Stomach smooth muscle (tissue), 2 donors: ENCODE data around the gene HYCC1.
"Not testable (repeated sequence)": the region's sequence is repeated elsewhere in the genome, so short reads cannot be mapped to it uniquely, and the experiment has no call there.

Source experiments
- H3K27ac ChIP-seq: one replicate; pipeline ENCODE4 v1.7.0; 2013; ENCODE audit warnings: mild to moderate bottlenecking, low read length, inconsistent platforms
- H3K27me3 ChIP-seq, 2 donors: one replicate each; pipeline ENCODE4 v1.7.0; 2013; ENCODE audit warnings: low read length in 2 of 2; ENCODE audit not compliant: insufficient read depth in 2 of 2, control insufficient read depth in 1 of 2
- H3K36me3 ChIP-seq, 2 donors: one replicate each; pipeline ENCODE4 v1.7.0; 2013; ENCODE audit warnings: low read length in 2 of 2; ENCODE audit not compliant: control insufficient read depth in 2 of 2, insufficient read depth in 2 of 2
- H3K4me1 ChIP-seq: one replicate; pipeline ENCODE4 v1.7.0; 2013; ENCODE audit warnings: low read length; ENCODE audit not compliant: control insufficient read depth, insufficient read depth
- H3K4me3 ChIP-seq, 2 donors: one replicate each; pipeline ENCODE4 v1.7.0; 2013; ENCODE audit warnings: low read length in 2 of 2
- H3K9ac ChIP-seq, 2 donors: one replicate each; pipeline ENCODE4 v1.7.0; 2013; ENCODE audit warnings: low read length in 2 of 2, mild to moderate bottlenecking in 1 of 2
- H3K9me3 ChIP-seq, 2 donors: one replicate each; pipeline ENCODE4 v1.7.0; 2013; ENCODE audit warnings: low read length in 2 of 2; ENCODE audit not compliant: control insufficient read depth in 2 of 2
- donor health status: healthy.
- donor health status: Pancreatic carcinoma.

The HYCC1 gene

GRCh38 chr7:23035542-23036371 is 21.8 kb upstream of the HYCC1 start:
- not testable (repeated sequence) for H3K27me3 ChIP-seq, H3K9me3 ChIP-seq, H3K4me1 ChIP-seq, H3K9ac ChIP-seq, H3K27ac ChIP-seq, H3K4me3 ChIP-seq, H3K36me3 ChIP-seq

- Histone ChIP-seq H3K4me1 (no peaks in the 10 kb centered on the region), H3K4me3 (no peak overlapping the region), H3K27me3 (no peaks in the 10 kb centered on the region), H3K36me3 (no peaks in the 10 kb centered on the region), H3K27ac (no peak overlapping the region), H3K9me3 (no peaks in the 10 kb centered on the region), H3K9ac (no peak overlapping the region)
These were observed 13.3 kb upstream of the HYCC1 start for GRCh38 chr7:23027261-23027660.

- H3K4me1 ChIP-seq = no peaks in the 10 kb centered on the region
- H3K4me3 ChIP-seq = no peak overlapping the region
- no peaks in the 10 kb centered on the region for H3K36me3 ChIP-seq
- H3K9me3 ChIP-seq = no peaks in the 10 kb centered on the region
- H3K9ac ChIP-seq = no peak overlapping the region
- H3K27me3 ChIP-seq = no peaks in the 10 kb centered on the region
- no peak overlapping the region for H3K27ac ChIP-seq
These were observed 12.2 kb upstream of the HYCC1 start for GRCh38 chr7:23026164-23026563.

DNA sequence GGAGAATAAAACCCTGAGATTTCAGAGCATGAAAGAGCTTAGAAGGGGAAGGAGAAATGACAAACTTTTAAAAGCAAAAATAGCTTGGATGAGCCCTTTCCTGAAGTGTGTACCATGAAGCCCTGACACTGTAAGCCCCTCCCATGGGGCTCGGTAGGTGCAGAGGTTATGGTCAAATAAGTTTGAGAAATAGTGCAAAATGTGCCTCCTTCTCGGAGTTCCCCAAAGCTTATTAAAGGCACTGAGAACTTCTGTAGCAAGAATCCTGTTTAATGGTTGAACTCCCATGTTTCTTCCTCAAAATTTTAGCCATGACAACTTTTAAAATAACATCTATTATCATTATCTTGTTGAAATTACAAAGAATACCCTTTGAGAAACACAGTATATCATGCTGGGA is 10.5 kb upstream of the HYCC1 start:
- Histone ChIP-seq H3K9me3 (no peaks in the 10 kb centered on the region), H3K4me3 (no peak overlapping the region), H3K27ac (no peak overlapping the region), H3K36me3 (no peaks in the 10 kb centered on the region), H3K27me3 (no peaks in the 10 kb centered on the region), H3K9ac (no peak overlapping the region), H3K4me1 (peaks cover 4% of the 10 kb centered on the region)

DNA sequence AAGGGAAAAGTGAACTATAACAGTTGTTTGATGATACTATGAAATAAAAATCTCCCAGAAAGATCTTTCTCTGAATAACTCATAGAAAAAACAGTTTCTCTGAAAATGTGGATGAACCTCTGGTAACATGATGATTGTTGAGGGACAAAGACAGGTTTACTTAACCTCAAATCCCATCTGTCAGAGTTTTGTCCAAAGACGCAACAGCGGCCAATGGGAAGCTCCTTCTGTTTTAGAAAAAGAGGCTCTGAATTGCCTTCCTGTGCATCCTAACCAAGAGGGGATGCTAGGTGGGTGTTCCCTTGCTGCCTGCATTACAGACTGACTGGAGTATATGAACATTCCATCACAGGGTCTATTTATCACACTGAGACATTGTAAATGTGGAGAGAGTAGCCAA is 8.9 kb upstream of the HYCC1 start:
- Histone ChIP-seq H3K4me1 (peaks cover 4% of the 10 kb centered on the region), H3K27ac (no peak overlapping the region), H3K36me3 (no peaks in the 10 kb centered on the region), H3K27me3 (no peaks in the 10 kb centered on the region), H3K9me3 (no peaks in the 10 kb centered on the region), H3K9ac (no peak overlapping the region), H3K4me3 (no peak overlapping the region)

DNA sequence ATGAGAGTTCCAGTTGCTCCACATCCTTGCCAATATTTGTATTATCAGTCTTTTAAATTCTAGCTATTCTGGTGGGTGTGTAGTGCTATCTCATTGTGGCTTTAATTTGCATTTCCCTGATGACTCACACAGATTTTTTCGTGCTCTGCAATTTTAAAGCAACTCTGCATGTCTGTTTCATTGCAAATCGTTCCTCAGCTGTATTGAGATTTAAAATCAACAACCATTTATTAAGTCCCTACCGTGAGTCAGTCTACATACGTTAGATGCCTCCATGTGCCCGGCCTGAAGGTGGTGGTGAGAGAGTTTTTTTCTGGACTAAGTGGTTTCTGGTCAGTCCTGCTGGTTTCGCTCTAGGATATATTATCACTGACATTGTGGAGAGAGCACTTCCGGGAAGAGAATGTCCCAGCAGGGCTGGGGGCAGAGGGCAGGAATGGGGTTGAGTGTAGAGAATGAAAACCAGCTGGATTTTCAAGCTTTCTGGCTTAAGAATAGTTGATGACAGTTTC is 8.4 kb upstream of the HYCC1 start:
- no peak overlapping the region for H3K9ac ChIP-seq
- no peaks in the 10 kb centered on the region for H3K27me3 ChIP-seq
- no peaks in the 10 kb centered on the region for H3K36me3 ChIP-seq
- H3K4me3 ChIP-seq = no peak overlapping the region
- no peaks in the 10 kb centered on the region for H3K9me3 ChIP-seq
- peaks cover 4% of the 10 kb centered on the region for H3K4me1 ChIP-seq
- no peak overlapping the region for H3K27ac ChIP-seq

- Histone ChIP-seq H3K36me3 (no peaks in the 10 kb centered on the region), H3K27ac (no peak overlapping the region), H3K4me1 (peaks cover 4% of the 10 kb centered on the region), H3K27me3 (no peaks in the 10 kb centered on the region), H3K9me3 (no peaks in the 10 kb centered on the region), H3K9ac (no peak overlapping the region), H3K4me3 (no peak overlapping the region)
These were observed 7.7 kb upstream of the HYCC1 start for GRCh38 chr7:23021596-23021995.

DNA sequence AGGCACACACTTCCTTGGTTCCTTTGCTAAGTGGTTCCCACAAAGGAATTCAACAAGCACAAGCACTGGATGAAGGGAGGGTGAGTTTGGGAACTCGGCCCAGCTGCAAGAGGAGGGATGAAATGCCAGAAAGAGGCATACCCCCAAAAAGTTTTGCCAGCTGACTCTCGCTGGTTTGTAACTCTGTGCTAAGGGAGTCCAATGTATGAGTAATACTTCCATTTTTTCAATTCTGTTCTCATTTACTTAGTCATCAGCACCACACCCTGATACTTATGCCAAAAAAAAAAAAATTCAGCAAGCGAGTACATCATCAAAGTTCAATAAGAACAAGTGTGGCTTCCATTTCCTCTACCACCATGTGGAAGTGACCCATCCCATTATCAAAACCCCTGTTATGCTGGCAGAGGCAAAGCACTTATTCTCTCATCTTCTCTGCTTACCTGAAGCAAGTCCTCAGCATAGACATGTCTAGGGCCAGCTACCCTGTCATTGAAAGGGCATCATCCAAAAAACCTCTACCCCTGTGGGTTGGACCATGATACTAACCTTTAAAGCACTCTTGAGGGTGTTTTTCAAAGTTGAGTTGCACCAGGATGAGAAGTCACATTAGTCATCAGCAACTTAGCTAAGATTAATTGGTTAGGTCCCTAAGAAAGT is 6.9 kb upstream of the HYCC1 start:
- no peaks in the 10 kb centered on the region for H3K36me3 ChIP-seq
- no peaks in the 10 kb centered on the region for H3K9me3 ChIP-seq
- no peaks in the 10 kb centered on the region for H3K27me3 ChIP-seq
- no peak overlapping the region for H3K9ac ChIP-seq
- H3K4me1 ChIP-seq = peaks cover 4% of the 10 kb centered on the region
- no peak overlapping the region for H3K4me3 ChIP-seq
- no peak overlapping the region for H3K27ac ChIP-seq

- Histone ChIP-seq H3K27me3 (no peaks in the 10 kb centered on the region), H3K4me3 (no peak overlapping the region), H3K27ac (no peak overlapping the region), H3K36me3 (no peaks in the 10 kb centered on the region), H3K9ac (no peak overlapping the region), H3K4me1 (peaks cover 4% of the 10 kb centered on the region), H3K9me3 (no peaks in the 10 kb centered on the region)
These were observed 4.8 kb upstream of the HYCC1 start for GRCh38 chr7:23018750-23019149.

- Histone ChIP-seq H3K27ac (no peak overlapping the region), H3K9ac (no peak overlapping the region), H3K9me3 (no peaks in the 10 kb centered on the region), H3K4me1 (peaks cover 8% of the 10 kb centered on the region), H3K4me3 (no peak overlapping the region), H3K27me3 (no peaks in the 10 kb centered on the region), H3K36me3 (no peaks in the 10 kb centered on the region)
These were observed 3.4 kb upstream of the HYCC1 start for GRCh38 chr7:23017309-23017708.
